ENCODE data around the gene HIGD1A.

GRCh38 chr3:42795621-42796181 lies 8.6 kb downstream of the HIGD1A start:
- TF ChIP-seq CTCF (conservative IDR thresholded peaks at IDR 0.05; ENCODE audit: low read depth, low read length) (no peak), SMC3 (IDR thresholded peaks at IDR 0.05; ENCODE audit: low read depth, low read length) (no peak), POLR2A (IDR thresholded peaks at IDR 0.05; ENCODE audit: low read depth, low read length) (no peak), RAD21 (IDR thresholded peaks at IDR 0.05; ENCODE audit: low read length) (no peak), BHLHE40 (IDR thresholded peaks at IDR 0.05; ENCODE audit: low read depth, low read length) (no peak), CEBPB (IDR thresholded peaks at IDR 0.05; ENCODE audit: low read depth, low read length) (no peak), RFX5 (IDR thresholded peaks at IDR 0.05; ENCODE audit: low read depth, low read length) (no peak), MAZ (IDR thresholded peaks at IDR 0.05; ENCODE audit: borderline replicate concordance, low read depth, low read length) (no peak), FOS (IDR thresholded peaks at IDR 0.05; ENCODE audit: low read depth, low read length) (no peak), USF2 (IDR thresholded peaks at IDR 0.05; ENCODE audit: low read depth, low read length) (no peak), RCOR1 (IDR thresholded peaks at IDR 0.05; ENCODE audit: insufficient replicate concordance, low read length) (no peak), CHD1 (IDR thresholded peaks at IDR 0.05; ENCODE audit: low read depth, low read length) (no peak), MXI1 (IDR thresholded peaks at IDR 0.05; ENCODE audit: borderline replicate concordance, low read depth, low read length) (no peak)

All from IMR-90 (cell line).